Activated T-helper 1 cell treated with Interleukin-2 at 50 U/mL for 16 hours (primary cell): ENCODE data around the gene FAM114A1.
"Not testable (repeated sequence)": the region's sequence is repeated elsewhere in the genome, so short reads cannot be mapped to it uniquely, and the experiment has no call there.

ENCODE experiments used
- DNase-seq: peaks from one replicate; pipeline ENCODE4 v3.0.0-alpha.2; 2020; ENCODE audit warnings: low read depth

The FAM114A1 gene

GRCh38 chr4:38967260-38968095, 99.9 kb downstream of the FAM114A1 start:
- no peak for DNase-seq

DNA sequence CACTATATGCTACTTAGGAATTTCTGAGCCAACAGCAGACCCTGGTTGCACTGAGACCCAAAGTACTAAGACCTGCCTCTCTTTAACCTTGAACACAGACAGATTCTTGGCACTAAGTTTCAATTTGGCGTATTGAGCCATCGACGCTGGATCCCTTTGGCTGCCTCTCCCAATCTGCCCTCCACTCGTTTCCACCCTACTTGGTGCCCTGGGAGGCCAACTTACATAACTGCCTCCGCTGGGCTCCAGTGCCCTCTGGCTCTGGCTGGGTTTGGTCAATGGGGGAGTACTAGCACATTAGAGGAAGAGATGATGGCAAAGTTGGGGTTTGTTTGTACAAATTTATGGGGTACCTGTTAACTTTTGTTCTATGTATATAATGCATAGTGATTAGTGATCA, 101.1 kb downstream of the FAM114A1 start:
- DNase-seq: no peak

DNA sequence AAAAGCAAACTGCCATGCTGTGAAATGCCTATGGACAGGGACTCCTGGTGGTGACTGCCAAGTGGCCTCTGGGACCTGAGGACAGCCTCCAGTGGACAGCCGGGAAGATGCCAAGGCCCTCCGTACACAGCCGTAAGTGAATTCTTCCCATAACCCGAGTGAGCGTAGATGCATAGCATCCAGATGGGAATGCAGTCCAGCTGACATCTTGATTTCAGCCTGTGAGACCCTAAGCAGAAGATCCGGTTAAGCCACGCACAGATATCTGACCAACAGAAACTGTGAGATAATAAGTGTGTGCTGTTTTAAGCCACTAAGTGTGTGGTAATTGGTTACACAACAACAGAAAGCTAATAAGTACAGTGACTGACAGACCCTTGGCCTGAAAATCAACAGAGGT, 108.7 kb downstream of the FAM114A1 start:
- no peak for DNase-seq

DNA sequence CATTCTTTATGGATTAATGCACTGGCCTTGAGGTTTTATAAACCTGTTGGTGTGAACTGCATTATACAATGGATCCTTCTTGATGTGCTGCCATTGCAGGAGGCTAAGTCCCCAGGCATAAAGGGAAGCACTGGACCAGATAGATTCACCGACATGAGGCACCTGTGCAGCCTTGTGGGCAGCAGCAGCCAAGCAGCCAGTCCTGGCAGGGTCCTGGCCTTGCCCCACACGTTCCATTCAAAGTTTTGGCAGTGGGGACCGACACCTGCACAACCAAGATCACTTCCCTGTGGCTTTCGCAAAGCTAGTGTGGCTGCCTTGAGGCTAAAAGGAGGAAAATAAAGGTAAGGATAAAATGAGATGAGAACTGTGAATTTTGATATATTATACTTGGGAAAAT, 111.5 kb downstream of the FAM114A1 start:
- DNase-seq: no peak

- DNase-seq: no peak
These were observed 112.1 kb downstream of the FAM114A1 start for GRCh38 chr4:38979511-38980230.

DNA sequence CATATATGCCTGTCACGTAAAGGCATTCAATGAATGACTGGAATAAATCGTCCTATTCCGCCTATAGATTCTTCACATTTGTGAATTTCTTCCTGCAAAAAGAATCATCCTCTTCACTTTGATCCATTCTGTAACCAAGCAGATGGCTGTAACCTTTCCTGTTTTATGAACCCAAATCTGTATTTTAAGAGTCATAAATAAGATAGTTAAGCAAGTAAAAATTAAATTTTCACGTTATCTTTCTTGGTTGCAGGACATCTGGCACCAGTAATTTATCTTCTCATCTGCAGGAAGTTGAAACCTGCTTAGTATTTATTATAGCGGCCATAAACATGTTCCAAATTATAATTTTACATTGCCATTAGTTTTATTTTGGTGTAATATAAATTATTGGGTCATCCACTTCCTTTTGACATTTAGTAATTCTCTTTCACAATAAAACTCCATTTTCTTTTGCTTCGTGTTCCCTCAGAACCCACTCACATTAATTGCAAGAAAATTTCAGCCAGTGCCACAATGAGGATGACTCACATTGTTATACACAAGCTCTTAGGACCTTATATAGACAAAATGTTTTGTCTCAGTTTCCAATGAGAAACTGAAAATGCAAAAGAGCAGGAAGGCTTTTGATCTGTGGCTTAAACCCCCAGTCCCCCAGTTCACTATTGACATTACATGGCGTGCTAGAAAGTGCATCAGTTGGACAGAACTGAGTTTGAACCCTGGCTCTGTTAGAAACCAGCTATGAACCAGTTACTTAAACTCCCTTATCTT, 113.5 kb downstream of the FAM114A1 start:
- no peak for DNase-seq

DNA sequence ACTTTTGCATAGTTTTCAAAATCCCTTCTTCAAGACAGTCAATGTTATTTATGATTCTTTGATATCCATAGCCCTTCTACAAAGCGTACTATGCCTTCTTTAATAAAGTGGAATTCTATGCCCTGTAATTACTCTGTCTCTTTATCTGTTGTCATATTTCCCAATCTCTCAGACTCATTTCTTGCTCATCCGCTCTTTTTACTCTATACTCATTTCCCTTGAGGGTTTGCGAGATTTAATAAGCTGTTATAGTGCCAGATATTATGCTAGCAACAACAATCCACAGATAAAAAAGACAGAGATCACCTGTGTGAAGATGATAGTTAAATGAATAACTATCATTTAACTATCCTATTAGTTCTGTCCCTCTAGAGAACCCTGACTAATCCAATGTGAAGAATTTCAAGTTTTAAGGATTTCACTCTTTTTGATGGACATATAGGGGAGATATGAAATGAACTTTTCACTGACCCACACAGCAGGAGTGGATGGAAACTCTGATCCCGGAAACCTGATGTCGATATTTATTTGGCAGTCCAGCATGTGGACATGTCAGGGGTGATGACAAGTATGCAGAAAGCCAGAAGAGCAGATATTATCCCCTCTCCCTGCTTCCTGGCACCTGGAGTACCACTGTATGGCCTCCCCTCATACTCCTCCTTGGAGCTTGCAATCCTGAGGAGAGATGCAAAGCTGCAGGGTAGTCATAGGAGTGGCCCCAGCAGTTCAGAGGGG, 114.9 kb downstream of the FAM114A1 start:
- DNase-seq: no peak

- no peak for DNase-seq
These were observed 115.7 kb downstream of the FAM114A1 start for GRCh38 chr4:38983291-38983690.

- DNase-seq: no peak
These were observed 116.4 kb downstream of the FAM114A1 start for GRCh38 chr4:38983787-38984598.

DNA sequence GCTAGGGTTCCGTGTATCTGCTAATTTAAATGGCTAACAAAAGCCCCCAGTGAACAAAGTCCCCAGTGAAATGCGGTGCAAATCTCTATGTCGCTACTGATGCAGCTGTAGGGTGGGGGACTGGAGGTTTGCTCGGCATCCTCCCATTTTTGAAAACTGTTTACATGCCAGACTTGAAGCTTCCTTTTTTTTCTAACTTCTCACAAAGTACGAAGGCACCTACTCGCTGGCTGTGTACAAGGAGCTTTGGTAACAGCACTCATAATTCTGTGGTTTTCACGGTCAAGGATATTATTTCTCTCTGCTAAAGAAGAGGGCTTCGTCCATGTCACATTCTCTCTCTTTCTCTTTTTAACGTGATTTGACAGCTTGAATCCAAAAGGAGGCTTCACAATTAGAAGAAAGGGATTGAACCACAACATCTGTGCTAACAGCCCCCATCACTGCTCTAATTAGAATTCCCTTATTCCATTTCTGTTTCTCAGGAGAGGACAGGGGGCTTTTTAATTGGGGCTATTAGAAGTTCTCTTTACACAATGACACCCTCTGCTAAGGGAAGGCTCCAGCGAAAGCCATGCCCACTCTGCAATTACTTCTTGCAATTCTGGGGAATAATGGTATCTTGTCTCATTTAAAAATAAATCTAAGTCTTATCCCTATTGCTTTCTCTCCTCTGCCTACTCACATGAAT, 117.9 kb downstream of the FAM114A1 start:
- DNase-seq: no peak

DNA sequence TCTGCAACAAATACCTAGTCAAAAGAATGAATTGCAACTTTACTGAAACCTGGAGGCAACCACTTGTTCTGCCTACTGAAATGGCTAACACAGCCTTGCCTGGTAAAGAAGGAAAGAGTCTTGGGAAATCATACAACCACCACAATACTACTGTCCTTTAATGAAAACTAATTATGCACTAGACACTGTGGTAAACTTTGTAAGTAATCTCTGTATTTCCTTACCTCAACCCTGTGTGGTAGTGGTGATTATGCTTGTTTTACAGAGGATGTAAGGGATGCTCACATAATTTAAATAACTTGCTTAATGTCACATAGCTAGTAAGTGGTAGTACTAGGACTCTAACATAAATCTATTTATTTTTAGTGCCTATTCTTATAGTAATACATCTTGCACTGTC, 119.9 kb downstream of the FAM114A1 start:
- no peak for DNase-seq

DNA sequence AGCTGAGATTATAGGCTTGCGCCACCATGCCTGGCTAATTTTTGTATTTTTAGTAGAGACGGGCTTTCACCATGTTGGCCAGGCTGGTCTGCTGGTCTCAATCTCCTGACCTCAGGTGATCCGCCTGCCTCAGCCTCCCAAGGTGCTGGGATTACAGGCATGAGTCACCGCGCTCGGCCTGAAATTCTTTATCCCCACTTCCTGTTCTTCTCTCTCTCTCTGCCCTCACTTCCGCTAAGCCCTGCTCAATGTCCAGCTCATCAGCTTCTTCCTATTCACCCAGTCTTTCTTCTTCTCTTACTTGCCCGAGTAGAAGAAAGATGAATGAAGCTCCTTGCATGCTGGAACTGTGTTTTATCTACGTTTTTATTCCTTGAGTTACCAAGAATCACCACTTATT, 120.7 kb downstream of the FAM114A1 start:
- DNase-seq: not testable (repeated sequence)

GRCh38 chr4:38989487-38989886, 121.9 kb downstream of the FAM114A1 start:
- no peak for DNase-seq

DNA sequence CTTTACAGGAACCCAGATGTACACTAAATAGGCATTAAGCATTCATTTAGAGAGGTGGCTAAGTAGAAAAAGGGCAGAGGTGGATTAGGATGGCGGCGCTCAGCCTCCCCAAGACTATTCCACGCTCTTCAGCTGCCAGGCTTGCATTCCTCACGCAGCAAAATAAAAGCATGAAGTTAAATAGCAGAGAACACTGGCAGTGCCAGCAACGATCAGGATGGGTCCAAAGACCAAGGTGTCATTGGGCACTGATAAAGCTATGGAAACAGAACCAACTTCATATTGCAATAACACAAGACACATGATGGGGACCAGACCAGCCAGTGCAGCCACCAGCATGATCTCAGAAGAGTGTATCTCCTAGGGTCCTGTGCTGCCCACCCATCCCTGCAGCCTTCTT, 122.6 kb downstream of the FAM114A1 start:
- DNase-seq: no peak

- DNase-seq: no peak
These were observed 126.1 kb downstream of the FAM114A1 start for GRCh38 chr4:38993683-38994082.

GRCh38 chr4:38994135-38994534, 126.5 kb downstream of the FAM114A1 start:
- DNase-seq: no peak
